NT2/D1 (cell line): ENCODE measurements around the gene SLC22A13.

ENCODE experiments used
- DNase-seq: peaks from one replicate; pipeline ENCODE4 v3.0.0-alpha.2; 2011; ENCODE audit warnings: low read depth, low spot score
- H3K27me3 ChIP-seq: 2 replicates; pipeline ENCODE4 v1.6.0; 2011; ENCODE audit warnings: mild to moderate bottlenecking; ENCODE audit not compliant: insufficient read length, insufficient read depth
- H3K36me3 ChIP-seq: 2 replicates; pipeline ENCODE4 v1.6.1; 2011; ENCODE audit warnings: mild to moderate bottlenecking, low read length, mixed read lengths; ENCODE audit not compliant: insufficient read depth, insufficient read length
- H3K4me1 ChIP-seq: 2 replicates; pipeline ENCODE4 v1.5.1; 2011; ENCODE audit not compliant: insufficient read depth, insufficient read length
- H3K4me3 ChIP-seq: 2 replicates; pipeline ENCODE4 v1.5.1; 2011; ENCODE audit warnings: low read depth; ENCODE audit not compliant: insufficient read length
- H3K9ac ChIP-seq: 2 replicates; pipeline ENCODE4 v1.6.0; 2011; ENCODE audit warnings: low read depth; ENCODE audit not compliant: insufficient read length
- H3K9me3 ChIP-seq: 2 replicates; pipeline ENCODE4 v1.5.1; 2011; ENCODE audit warnings: mild to moderate bottlenecking, low read length; ENCODE audit not compliant: insufficient read depth
- SUZ12 ChIP-seq: IDR thresholded peaks from 2 replicates; pipeline ENCODE4 v1.6.1; 2011; ENCODE audit not compliant: insufficient read length, insufficient read depth; ENCODE audit errors: extremely low read depth
- YY1 ChIP-seq: IDR thresholded peaks from 2 replicates; pipeline ENCODE4 v1.6.1; 2011; ENCODE audit not compliant: insufficient read length, insufficient read depth
- ZNF274 ChIP-seq: IDR thresholded peaks from 2 replicates; pipeline ENCODE4 v1.6.1; 2011; ENCODE audit warnings: mild to moderate bottlenecking, low read depth, low read length

Gene SLC22A13

DNA sequence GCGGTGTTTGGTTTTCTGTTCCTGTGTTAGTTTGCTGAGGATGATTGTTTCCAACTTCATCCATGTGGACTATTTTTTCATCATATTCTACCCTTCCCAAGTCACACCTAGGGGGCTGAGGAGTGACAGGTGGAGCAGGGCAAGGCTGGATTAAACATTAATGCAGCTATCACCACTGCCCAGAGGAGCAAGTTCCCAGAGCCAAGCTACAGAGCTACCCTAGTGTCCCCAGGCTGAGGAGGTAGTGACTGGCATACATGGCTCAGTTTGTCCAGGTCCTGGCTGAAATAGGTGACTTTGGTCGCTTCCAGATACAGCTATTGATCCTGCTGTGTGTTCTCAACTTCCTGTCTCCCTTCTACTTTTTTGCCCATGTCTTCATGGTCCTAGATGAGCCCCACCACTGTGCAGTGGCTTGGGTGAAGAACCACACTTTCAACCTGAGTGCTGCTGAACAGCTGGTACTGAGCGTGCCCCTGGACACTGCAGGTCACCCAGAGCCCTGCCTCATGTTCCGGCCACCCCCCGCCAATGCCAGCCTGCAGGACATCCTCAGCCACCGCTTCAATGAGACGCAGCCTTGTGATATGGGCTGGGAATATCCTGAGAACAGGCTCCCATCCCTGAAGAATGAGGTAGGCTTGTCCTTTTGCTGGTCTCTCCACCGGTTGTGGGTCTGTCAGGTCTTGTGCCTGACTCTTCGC lies at the start of gene SLC22A13:
TSS of gene SLC22A13 (plus strand) at position 209 of the 704 bp plus-strand sequence. CDS start at position 258, 49 bp downstream.
- peaks cover 9% of the 10 kb centered on the region for H3K4me1 ChIP-seq
- H3K27me3 ChIP-seq: no peaks in the 10 kb centered on the region
- no peak within 1 kb of the TSS for H3K4me3 ChIP-seq
- H3K36me3 ChIP-seq: no peaks in the 10 kb centered on the region
- no peak within 1 kb of the TSS for H3K9ac ChIP-seq
- no peak for DNase-seq
- peaks cover 10% of the 10 kb centered on the region; the same call in 1 of the 2 replicates for H3K9me3 ChIP-seq
- TF ChIP-seq ZNF274 (no peak), SUZ12 (no peak), YY1 (no peak)

DNA sequence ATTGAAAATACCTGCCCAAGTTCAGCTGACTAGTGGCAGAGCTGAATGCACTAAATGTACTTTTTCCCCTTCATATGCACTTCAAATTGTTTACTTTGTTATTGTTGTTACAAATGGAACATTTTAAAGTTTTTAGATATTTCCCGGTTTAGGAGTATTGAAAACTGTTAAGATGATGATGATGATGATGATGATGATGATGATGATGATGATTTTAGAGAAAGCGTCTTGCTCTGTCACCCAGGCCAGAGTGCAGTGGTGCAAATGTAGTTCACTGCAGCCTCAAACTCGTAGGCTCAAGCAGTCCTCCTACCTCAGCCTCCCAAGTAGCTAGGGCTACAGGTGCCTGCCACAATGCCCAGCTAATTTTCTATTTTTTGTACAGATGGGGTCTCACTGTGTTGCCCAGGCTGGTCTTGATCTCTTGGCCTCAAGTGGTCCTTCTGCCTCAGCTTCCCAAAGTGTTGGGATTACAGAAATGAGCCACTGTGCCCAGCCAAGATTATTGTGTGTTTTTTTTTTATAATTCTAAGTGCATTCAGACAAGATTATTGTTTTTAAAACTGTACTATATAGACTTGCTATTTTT lies 45.9 kb upstream of the SLC22A13 start:
- no peak for DNase-seq
- TF ChIP-seq SUZ12 (no peak), ZNF274 (no peak), YY1 (no peak)
- H3K36me3 ChIP-seq: peaks cover 42% of the 10 kb centered on the region
- no peaks in the 10 kb centered on the region for H3K4me1 ChIP-seq
- H3K4me3 ChIP-seq: no peak overlapping the region
- no peaks in the 10 kb centered on the region for H3K27me3 ChIP-seq
- no peaks in the 10 kb centered on the region for H3K9me3 ChIP-seq
- H3K9ac ChIP-seq: no peak overlapping the region

DNA sequence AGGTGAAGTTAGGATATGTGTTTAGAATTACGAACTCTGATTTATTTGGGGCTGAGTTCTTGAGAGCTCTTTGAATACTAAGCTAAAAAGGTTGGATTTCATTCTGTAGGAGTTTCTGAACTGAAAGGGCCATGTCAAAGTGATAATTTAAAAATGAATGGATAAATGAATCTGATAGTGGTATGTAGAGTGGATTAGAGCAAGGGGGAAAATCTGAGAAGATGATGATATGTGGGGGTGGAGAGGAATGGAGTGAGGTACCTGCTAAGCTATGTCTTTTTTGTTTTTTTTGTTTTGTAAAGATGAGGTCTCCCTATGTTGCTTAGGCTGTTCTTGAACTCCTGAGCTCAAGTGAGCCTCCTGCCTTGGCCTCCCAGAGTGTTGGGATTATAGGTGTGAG lies 44.6 kb upstream of the SLC22A13 start:
- H3K4me3 ChIP-seq: no peak overlapping the region
- H3K36me3 ChIP-seq: peaks cover 46% of the 10 kb centered on the region

DNA sequence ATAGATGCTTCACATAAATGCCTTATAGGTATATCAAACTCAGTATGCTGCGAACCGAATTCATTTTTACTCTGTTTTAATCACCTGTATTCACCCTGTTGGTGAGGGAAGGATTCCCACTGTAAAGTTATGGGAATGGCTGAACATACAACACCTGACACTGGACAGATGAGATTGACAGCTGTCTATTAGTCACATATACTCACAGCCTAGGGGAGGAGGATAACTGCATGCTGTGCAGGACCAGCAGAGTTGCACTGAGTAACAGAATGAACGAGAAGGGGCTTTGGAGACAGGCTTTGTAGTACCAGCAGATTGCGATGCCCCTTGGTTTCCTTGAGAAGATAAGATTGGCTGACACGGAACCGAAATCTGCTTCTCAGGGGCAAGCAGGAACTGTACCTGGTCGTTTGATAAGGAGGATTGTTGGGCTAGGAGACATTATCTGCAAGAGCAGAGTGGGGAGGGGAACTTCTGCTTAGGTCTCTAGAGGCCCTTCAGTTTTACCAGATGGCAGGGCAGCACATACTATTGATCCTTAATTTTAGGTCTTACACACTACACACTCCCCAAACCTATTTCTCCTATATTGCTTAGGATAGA lies 43.5 kb upstream of the SLC22A13 start:
- no peak for DNase-seq
- Histone ChIP-seq H3K36me3 (peaks cover 49% of the 10 kb centered on the region), H3K27me3 (no peaks in the 10 kb centered on the region), H3K9me3 (no peaks in the 10 kb centered on the region), H3K4me1 (no peaks in the 10 kb centered on the region), H3K9ac (no peak overlapping the region), H3K4me3 (no peak overlapping the region)
- no peak for TF ChIP-seq YY1
- no peak for TF ChIP-seq SUZ12
- TF ChIP-seq ZNF274: no peak

More for the DNA sequence above, 44.6 kb upstream of the SLC22A13 start:
- Histone ChIP-seq H3K9ac (no peak overlapping the region), H3K27me3 (no peaks in the 10 kb centered on the region), H3K9me3 (no peaks in the 10 kb centered on the region), H3K4me1 (no peaks in the 10 kb centered on the region)
- DNase-seq: no peak
- TF ChIP-seq ZNF274 (no peak), YY1 (no peak), SUZ12 (no peak)

DNA sequence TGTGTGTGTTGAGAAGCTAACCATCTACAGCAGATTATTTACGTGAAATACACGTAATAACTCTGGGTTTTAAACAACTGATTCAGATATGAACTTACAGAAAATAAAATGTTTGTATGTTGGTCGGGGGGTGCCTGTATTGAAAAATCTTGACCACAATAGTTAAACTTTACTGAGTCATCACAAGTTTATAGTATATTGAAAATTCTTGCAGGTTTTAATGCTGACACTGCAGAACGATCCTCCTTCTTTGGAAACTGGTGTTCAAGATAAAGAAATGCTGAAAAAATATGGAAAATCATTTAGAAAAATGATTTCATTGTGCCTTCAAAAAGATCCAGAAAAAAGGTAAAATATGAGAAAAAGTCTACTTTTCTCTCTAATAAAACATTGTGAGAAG lies 41.3 kb upstream of the SLC22A13 start:
- TF ChIP-seq YY1 (no peak), SUZ12 (no peak), ZNF274 (no peak)
- no peak for DNase-seq
- Histone ChIP-seq H3K27me3 (no peaks in the 10 kb centered on the region), H3K9ac (no peak overlapping the region), H3K4me3 (no peak overlapping the region), H3K36me3 (peaks cover 55% of the 10 kb centered on the region), H3K4me1 (no peaks in the 10 kb centered on the region), H3K9me3 (no peaks in the 10 kb centered on the region)

- H3K4me3 ChIP-seq: no peak overlapping the region
- no peak overlapping the region for H3K9ac ChIP-seq
- no peaks in the 10 kb centered on the region for H3K9me3 ChIP-seq
- H3K36me3 ChIP-seq: peaks cover 66% of the 10 kb centered on the region
- no peaks in the 10 kb centered on the region for H3K4me1 ChIP-seq
- no peaks in the 10 kb centered on the region for H3K27me3 ChIP-seq
- TF ChIP-seq YY1 (no peak), ZNF274 (no peak), SUZ12 (no peak)
- no peak for DNase-seq
Measured at GRCh38 chr3:38226273-38226672, 39.3 kb upstream of the SLC22A13 start.

DNA sequence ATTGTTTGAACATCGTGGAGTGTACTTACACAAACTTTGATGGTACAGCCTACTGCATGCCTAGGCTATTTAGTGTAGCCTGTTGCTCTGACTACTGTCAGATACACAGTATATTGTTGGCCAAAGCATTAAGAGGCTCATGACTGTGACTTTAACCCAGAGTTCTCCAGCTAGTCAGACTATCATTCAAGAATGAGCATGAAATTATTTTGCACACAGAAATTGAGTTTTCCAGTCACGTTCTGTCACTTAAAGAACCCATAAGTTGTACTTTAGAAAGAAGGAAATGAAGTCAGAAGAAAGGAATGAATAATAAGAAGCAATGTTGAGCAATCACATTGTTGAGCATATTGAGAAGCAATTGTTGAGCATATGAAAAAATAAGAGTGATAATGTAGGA lies 37.6 kb upstream of the SLC22A13 start:
- H3K4me3 ChIP-seq: no peak overlapping the region
- TF ChIP-seq SUZ12: no peak
- no peak for TF ChIP-seq YY1
- no peaks in the 10 kb centered on the region for H3K27me3 ChIP-seq
- H3K4me1 ChIP-seq: no peaks in the 10 kb centered on the region
- H3K9me3 ChIP-seq: no peaks in the 10 kb centered on the region
- peaks cover 50% of the 10 kb centered on the region for H3K36me3 ChIP-seq
- H3K9ac ChIP-seq: no peak overlapping the region
- DNase-seq: no peak
